ENCODE data around the gene B4GALNT2. TPM values are rescaled to one million over a fixed set of nuclear protein-coding genes. Genes with fewer than 3 reads are reported as not detected.

Gene B4GALNT2
- total RNA-seq, 1 experiment from 2014 or later, result 0.05 TPM

- no peak overlapping the region for H3K4me3 Mint-ChIP-seq (ENCODE audit: unreplicated experiment)
- no peak overlapping the region for H3K27ac Mint-ChIP-seq (ENCODE audit: low read depth, unreplicated experiment)
- no peak for DNase-seq (ENCODE audit: unreplicated experiment)
- ChIA-PET POLR2A (no interaction called here), CTCF (no interaction called here)
- BruUV-seq (replicated peaks), result no TSS peak
- no peaks in the 10 kb centered on the region for H3K4me1 Mint-ChIP-seq (ENCODE audit: insufficient read depth, unreplicated experiment)
- intact Hi-C loops (cut with micrococcal nuclease), result no loop called here
- peaks cover 55% of the 10 kb centered on the region for H3K27me3 Mint-ChIP-seq (ENCODE audit: insufficient read depth, unreplicated experiment)
- H3K36me3 Mint-ChIP-seq (ENCODE audit: insufficient read depth, unreplicated experiment), result no peaks in the 10 kb centered on the region
- no peak for TF ChIP-seq CTCF (IDR thresholded peaks at IDR 0.05; ENCODE audit: unreplicated experiment)
- H3K9me3 Mint-ChIP-seq (ENCODE audit: unreplicated experiment), result no peaks in the 10 kb centered on the region
These were observed 71.2 kb downstream of the B4GALNT2 start for GRCh38 chr17:49203796-49204195.

- Mint-ChIP-seq H3K4me1 (ENCODE audit: insufficient read depth, unreplicated experiment) (peaks cover 7% of the 10 kb centered on the region), H3K4me3 (ENCODE audit: unreplicated experiment) (no peak overlapping the region), H3K36me3 (ENCODE audit: insufficient read depth, unreplicated experiment) (no peaks in the 10 kb centered on the region), H3K9me3 (ENCODE audit: unreplicated experiment) (no peaks in the 10 kb centered on the region), H3K27me3 (ENCODE audit: insufficient read depth, unreplicated experiment) (peaks cover 62% of the 10 kb centered on the region), H3K27ac (ENCODE audit: low read depth, unreplicated experiment) (no peak overlapping the region)
- no TSS peak for BruUV-seq (replicated peaks)
- POLR2A ChIA-PET, result interaction anchor here (0.6 kb wide), 1 partner anchor 260 kb away, joined by 3 read pairs; the partner anchor contains the start of gene SNF8
- no peak for DNase-seq (ENCODE audit: unreplicated experiment)
- CTCF ChIA-PET, result interaction anchor here (0.9 kb wide), 1 partner anchor 23 kb away, joined by 3 read pairs; no protein-coding TSS in a partner anchor
- intact Hi-C loops (cut with micrococcal nuclease), result no loop called here
- no peak for TF ChIP-seq CTCF (IDR thresholded peaks at IDR 0.05; ENCODE audit: unreplicated experiment)
These were observed 71.9 kb downstream of the B4GALNT2 start for GRCh38 chr17:49204516-49204915.

GRCh38 chr17:49209061-49209571 is 76.5 kb downstream of the B4GALNT2 start:
- BruUV-seq (replicated peaks), result no TSS peak
- POLR2A ChIA-PET, result no interaction called here
- no peaks in the 10 kb centered on the region for H3K9me3 Mint-ChIP-seq (ENCODE audit: unreplicated experiment)
- H3K27ac Mint-ChIP-seq (ENCODE audit: low read depth, unreplicated experiment), result no peak overlapping the region
- CTCF ChIA-PET, result interaction anchor here (1.0 to 1.8 kb wide), 2 partner anchors 18 to 330 kb away, joined by 4 to 9 read pairs; no protein-coding TSS in a partner anchor
- H3K27me3 Mint-ChIP-seq (ENCODE audit: insufficient read depth, unreplicated experiment), result peaks cover 58% of the 10 kb centered on the region
- peaks cover 7% of the 10 kb centered on the region for H3K4me1 Mint-ChIP-seq (ENCODE audit: insufficient read depth, unreplicated experiment)
- H3K36me3 Mint-ChIP-seq (ENCODE audit: insufficient read depth, unreplicated experiment), result peaks cover 6% of the 10 kb centered on the region
- intact Hi-C loops (cut with micrococcal nuclease), result no loop called here
- TF ChIP-seq CTCF (IDR thresholded peaks at IDR 0.05; ENCODE audit: unreplicated experiment), result no peak
- no peak overlapping the region for H3K4me3 Mint-ChIP-seq (ENCODE audit: unreplicated experiment)
- DNase-seq (ENCODE audit: unreplicated experiment), result no peak

GRCh38 chr17:49210158-49211029 is 77.8 kb downstream of the B4GALNT2 start, which contains the start of the genes ABI3 and GNGT2:
TSS of gene ABI3 (plus strand) at chr17:49210707. CDS start at chr17:49210725, 18 bp downstream.
TSS of gene GNGT2 (minus strand) at chr17:49210574. CDS start at chr17:49207422, 3,152 bp downstream.
- no peak for DNase-seq (ENCODE audit: unreplicated experiment)
- TF ChIP-seq CTCF (IDR thresholded peaks at IDR 0.05; ENCODE audit: unreplicated experiment), result no peak
- Mint-ChIP-seq H3K4me1 (ENCODE audit: insufficient read depth, unreplicated experiment) (peaks cover 7% of the 10 kb centered on the region), H3K27ac (ENCODE audit: low read depth, unreplicated experiment) (no peak within 1 kb of the TSS), H3K4me3 (ENCODE audit: unreplicated experiment) (no peak within 1 kb of the TSS), H3K36me3 (ENCODE audit: insufficient read depth, unreplicated experiment) (peaks cover 6% of the 10 kb centered on the region), H3K27me3 (ENCODE audit: insufficient read depth, unreplicated experiment) (peaks cover 45% of the 10 kb centered on the region), H3K9me3 (ENCODE audit: unreplicated experiment) (no peaks in the 10 kb centered on the region)
- BruUV-seq (replicated peaks), result no TSS peak
- ChIA-PET CTCF (interaction anchor here (0.9 to 1.8 kb wide), 2 partner anchors 17 to 299 kb away, joined by 3 to 9 read pairs; no protein-coding TSS in a partner anchor), POLR2A (no interaction called here)
- intact Hi-C loops (cut with micrococcal nuclease), result no loop called here

Data from MCF 10A (cell line).